ENCODE measurements around the gene CASP10. TPM values are rescaled to one million over a fixed set of nuclear protein-coding genes. Genes with fewer than 3 reads are reported as not detected.

The CASP10 gene
- total and polyA plus RNA-seq, 9 of the 15 experiments (the other 6 are each of a cell fraction or from before 2014, with no cell fraction given) = 7.1 to 20.4 (median 10.8) TPM

DNA sequence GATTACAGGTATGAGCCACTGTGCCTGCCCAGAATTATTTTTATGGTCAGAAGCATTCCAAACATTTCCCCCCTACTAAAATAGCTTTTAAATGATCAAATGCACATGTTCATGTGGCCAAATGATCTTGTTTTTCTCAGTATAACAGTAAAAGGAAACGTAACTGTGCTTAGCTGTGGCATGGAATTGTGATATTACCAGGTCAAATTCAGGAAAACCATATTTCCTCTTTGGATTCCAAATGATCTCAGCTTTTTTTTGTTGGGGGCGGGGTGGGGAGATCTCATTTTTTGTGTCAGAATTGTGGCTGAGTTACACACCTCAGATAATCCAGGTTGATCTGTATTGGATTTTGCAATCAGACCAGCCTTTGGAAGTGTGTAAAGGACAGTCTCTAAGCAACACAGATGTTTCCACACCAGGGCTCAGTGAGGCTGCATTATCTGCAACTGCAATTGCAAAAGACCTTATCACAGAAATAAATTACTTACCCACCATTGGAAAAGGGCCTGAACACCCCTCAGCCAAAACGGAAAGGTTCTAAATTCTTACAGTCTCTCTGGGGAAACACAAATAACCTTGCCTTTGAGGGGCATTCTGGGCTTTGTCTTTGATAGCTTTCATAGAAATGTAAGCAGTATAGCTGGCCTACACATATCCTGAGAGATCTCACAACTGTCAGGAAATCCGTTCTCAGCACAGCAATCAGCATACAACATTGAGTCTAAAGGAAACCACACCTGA, 8.4 kb downstream of the CASP10 start:
- H3K4me1 ChIP-seq (replicated peaks in 1 of 2; ENCODE audit: control insufficient read depth in 2 of 2, insufficient read depth in 2 of 2, low read length in 2 of 2) = peaks cover 7 to 12% of the 10 kb centered on the region in 2 experiments; a peak in 3 of 5 replicates
- POLR2A ChIA-PET = interaction anchor here (1.0 to 2.0 kb wide), 5 partner anchors 8 to 267 kb away, joined by 3 to 9 read pairs (median 4); partner anchors contain the start of gene CASP10

More for the DNA sequence above, 8.4 kb downstream of the CASP10 start:
- H3K9me3 ChIP-seq (replicated peaks; ENCODE audit: control insufficient read depth, insufficient read depth, low read depth, low read length) = no peaks in the 10 kb centered on the region
- 51% methylated on average over 4 of the region's 4 CpGs for WGBS (ENCODE audit: insufficient coverage, low coverage, missing lambda C conversion rate)
- no peak overlapping the region for H3K4me2 ChIP-seq (ENCODE audit: insufficient read depth, low read length)
- no peaks in the 10 kb centered on the region for H3K27me3 ChIP-seq (ENCODE audit: control insufficient read depth in 2 of 2, insufficient read depth in 2 of 2, low read length in 2 of 2)
- CTCF ChIA-PET (ENCODE audit: low intra/inter-chr PET ratio) = no interaction called here
- H3K4me3 ChIP-seq = no peak overlapping the region
- FAIRE-seq (no peak), DNase-seq (ENCODE audit: extremely low read depth in 1 of 4, low spot score in 3 of 4) (no peak), ATAC-seq (peak; percentile 35; the same call in 2 of the 3 replicates)
- no peak for TF ChIP-seq TSC22D4 (tag; IDR thresholded peaks at IDR 0.05)
- TF ChIP-seq FOXO4 (CRISPR knock-in tag; IDR thresholded peaks at IDR 0.05) = no peak
- TF ChIP-seq SNIP1 (IDR thresholded peaks at IDR 0.05; ENCODE audit: low read depth) = no peak
- TF ChIP-seq CEBPB (tag; IDR thresholded peaks at IDR 0.05) = peak; percentile 50
- no peak for TF ChIP-seq MITF (IDR thresholded peaks at IDR 0.05)
- no peak for TF ChIP-seq NRF1 (conservative IDR thresholded peaks at IDR 0.05 in 1 of 2, IDR thresholded peaks at IDR 0.05 in 1 of 2)
- TF ChIP-seq BDP1 (IDR thresholded peaks at IDR 0.05; ENCODE audit: insufficient read depth, insufficient read length) = no peak
- no peak for TF ChIP-seq SAP30 (IDR thresholded peaks at IDR 0.05; ENCODE audit: borderline replicate concordance, insufficient read depth, low read depth, low read length, poor library complexity, severe bottlenecking)
- TF ChIP-seq, protein P1, sequence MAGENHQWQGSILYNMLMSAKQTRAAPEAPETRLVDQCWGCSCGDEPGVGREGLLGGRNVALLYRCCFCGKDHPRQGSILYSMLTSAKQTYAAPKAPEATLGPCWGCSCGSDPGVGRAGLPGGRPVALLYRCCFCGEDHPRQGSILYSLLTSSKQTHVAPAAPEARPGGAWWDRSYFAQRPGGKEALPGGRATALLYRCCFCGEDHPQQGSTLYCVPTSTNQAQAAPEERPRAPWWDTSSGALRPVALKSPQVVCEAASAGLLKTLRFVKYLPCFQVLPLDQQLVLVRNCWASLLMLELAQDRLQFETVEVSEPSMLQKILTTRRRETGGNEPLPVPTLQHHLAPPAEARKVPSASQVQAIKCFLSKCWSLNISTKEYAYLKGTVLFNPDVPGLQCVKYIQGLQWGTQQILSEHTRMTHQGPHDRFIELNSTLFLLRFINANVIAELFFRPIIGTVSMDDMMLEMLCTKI (IDR thresholded peaks at IDR 0.05; ENCODE audit: partially characterized antibody) = no peak
- H3K9ac ChIP-seq (ENCODE audit: insufficient read depth in 1 of 2, low read depth in 2 of 2, low read length in 2 of 2) = no peak overlapping the region
- no peak overlapping the region for H3K27ac ChIP-seq (ENCODE audit: extremely low read depth, low read depth, low read length)
- H3K36me3 ChIP-seq (ENCODE audit: control insufficient read depth, insufficient read depth, low read length) = peaks cover 75% of the 10 kb centered on the region; the same call in 2 of the 3 replicates
- H3K79me2 ChIP-seq (ENCODE audit: control insufficient read depth, insufficient read depth, low read length) = 0 out of 3 replicates have a peak, but pooled peaks cover 10% of the 10 kb centered on the region
- H2AFZ ChIP-seq (ENCODE audit: low read depth, low read length) = no peak overlapping the region
- no peaks in the 10 kb centered on the region for H4K20me1 ChIP-seq (replicated peaks; ENCODE audit: control insufficient read depth, insufficient read depth, low read length)
- no TSS peak for BruUV-seq (replicated peaks)
- intact Hi-C loops (cut with micrococcal nuclease) (no loop called here), in situ Hi-C loops (cut with MboI) (loop anchor here (25.0 kb wide), 1 partner anchor 479 kb away; no protein-coding TSS in a partner anchor)
- no peaks in the 10 kb centered on the region for H3K9me1 ChIP-seq (ENCODE audit: control insufficient read depth, insufficient read depth, low read length)

All from K562 (cell line).